Upper lobe of left lung (tissue), 4 donors: Measurements from ENCODE around the gene SAXO1.

Experiments used
- CTCF ChIP-seq, 6 experiments: fragments of 450-650 bp in 4 of 6; fragments of 200-600 bp in 2 of 6; sonication (generic) in 2 of 6; IDR thresholded peaks; one replicate each; pipeline ENCODE4 v1.5.1; 2016 to 2019; ENCODE audit warnings: antibody characterized with exemption in 6 of 6
- EP300 ChIP-seq, 4 donors: sonication (generic); formaldehyde crosslinking; IDR thresholded peaks; one replicate each; pipeline ENCODE4 v1.5.1; 2017; ENCODE audit warnings: antibody characterized with exemption in 4 of 4, control low read depth in 2 of 4
- POLR2A ChIP-seq, 4 donors: fragments of 450-650 bp; IDR thresholded peaks; one replicate each; pipeline ENCODE4 v1.5.1; 2016 to 2017; ENCODE audit warnings: antibody characterized with exemption in 4 of 4, mild to moderate bottlenecking in 2 of 4
- POLR2AphosphoS5 ChIP-seq, 2 donors: sonication (generic); formaldehyde crosslinking; IDR thresholded peaks; one replicate each; pipeline ENCODE4 v1.5.1; 2017; ENCODE audit warnings: antibody characterized with exemption in 2 of 2

GRCh38 chr9:18982262-18982620 is 50.8 kb downstream of the SAXO1 start:
- no peak for TF ChIP-seq CTCF (IDR thresholded peaks at IDR 0.05)
- TF ChIP-seq POLR2A (IDR thresholded peaks at IDR 0.05) = no peak
- no peak for TF ChIP-seq EP300 (IDR thresholded peaks at IDR 0.05)
- TF ChIP-seq POLR2AphosphoS5 (IDR thresholded peaks at IDR 0.05) = no peak
